Sigmoid colon (tissue), 4 donors: ENCODE results near the gene GRAMD4.

Experiments used
- CTCF ChIP-seq, 4 experiments: fragments of 450-650 bp in 3 of 4; fragments of 200-600 bp in 1 of 4; IDR thresholded peaks; one replicate each; pipeline ENCODE4 v1.5.1; 2016 to 2019; ENCODE audit warnings: antibody characterized with exemption in 4 of 4, mild to moderate bottlenecking in 3 of 4, moderate library complexity in 2 of 4
- EP300 ChIP-seq, 4 donors: sonication (generic); formaldehyde crosslinking; IDR thresholded peaks; one replicate each; pipeline ENCODE4 v1.6.1; 2017; ENCODE audit warnings: antibody characterized with exemption in 4 of 4
- POLR2AphosphoS5 ChIP-seq, 4 donors: sonication (generic); formaldehyde crosslinking; IDR thresholded peaks; one replicate each; pipeline ENCODE4 v1.6.1; 2017; ENCODE audit warnings: antibody characterized with exemption in 4 of 4

GRCh38 chr22:46584081-46584921 is 35.9 kb upstream of the GRAMD4 start:
- TF ChIP-seq CTCF (IDR thresholded peaks at IDR 0.05) (no peak), POLR2AphosphoS5 (IDR thresholded peaks at IDR 0.05) (no peak), EP300 (IDR thresholded peaks at IDR 0.05) (no peak)
